GM23338 (cell line): Measurements from ENCODE around the gene B3GALT5. TPM values are rescaled to one million over a fixed set of nuclear protein-coding genes. Genes with fewer than 3 reads are reported as not detected.
A peak's percentile ranks its signal among the peaks of the same experiment; 100 is the strongest.

Experiments
- ATAC-seq: fragments of 200-7000 bp; cut with Tn5 transposase; 3 replicates; pipeline ENCODE4 v1.9.1; 2020
- DNase-seq: peaks from one replicate; pipeline ENCODE4 v3.0.0-alpha.2; 2015; ENCODE audit warnings: low spot score
- H2AFZ ChIP-seq: fragments of 200-600 bp; sonication (generic); 2 replicates; pipeline ENCODE4 v1.8.0; 2016; ENCODE audit warnings: antibody characterized with exemption, mild to moderate bottlenecking, moderate library complexity
- H3F3A ChIP-seq: fragments of 200-600 bp; sonication (generic); replicated peaks from 2 replicates; pipeline ENCODE4 v1.8.0; 2017; ENCODE audit warnings: antibody characterized with exemption, mixed run types, low read depth
- H3K27ac ChIP-seq: fragments of 200-600 bp; sonication (generic); 2 replicates; pipeline ENCODE4 v1.6.1; 2016; ENCODE audit warnings: low read depth
- H3K27me3 ChIP-seq: fragments of 200-600 bp; sonication (generic); 2 replicates; pipeline ENCODE4 v1.8.0; 2016; ENCODE audit warnings: mild to moderate bottlenecking, mixed run types, moderate library complexity; ENCODE audit not compliant: insufficient read depth
- H3K36me3 ChIP-seq: fragments of 200-600 bp; sonication (generic); 2 replicates; pipeline ENCODE4 v1.8.0; 2016; ENCODE audit warnings: mild to moderate bottlenecking; ENCODE audit not compliant: insufficient read depth
- H3K4me1 ChIP-seq: fragments of 200-600 bp; sonication (generic); 2 replicates; pipeline ENCODE4 v1.8.0; 2016; ENCODE audit warnings: mild to moderate bottlenecking, moderate library complexity; ENCODE audit not compliant: insufficient read depth
- H3K4me2 ChIP-seq: fragments of 200-600 bp; sonication (generic); 2 replicates; pipeline ENCODE4 v1.7.1; 2017; ENCODE audit warnings: mixed run types
- H3K4me3 ChIP-seq: fragments of 200-600 bp; sonication (generic); 2 replicates; pipeline ENCODE4 v1.6.1; 2016; ENCODE audit warnings: mixed run types
- H3K79me2 ChIP-seq: fragments of 200-600 bp; sonication (generic); replicated peaks from 2 replicates; pipeline ENCODE4 v1.8.0; 2017; ENCODE audit warnings: mild to moderate bottlenecking; ENCODE audit not compliant: insufficient read depth
- H3K9me2 ChIP-seq: fragments of 200-600 bp; sonication (generic); 2 replicates; pipeline ENCODE4 v1.8.0; 2017; ENCODE audit not compliant: insufficient read depth
- H4K20me1 ChIP-seq: fragments of 200-600 bp; sonication (generic); replicated peaks from 2 replicates; pipeline ENCODE4 v1.8.0; 2017; ENCODE audit warnings: mild to moderate bottlenecking; ENCODE audit not compliant: insufficient read depth
- H3K27ac Mint-ChIP-seq: 2 replicates; pipeline ENCODE4 v1.8.0; 2020; ENCODE audit warnings: inconsistent platforms, mild to moderate bottlenecking, moderate library complexity, mixed read lengths
- H3K27me3 Mint-ChIP-seq: 3 replicates; pipeline ENCODE4 v1.8.0; 2022; ENCODE audit warnings: low read depth, mild to moderate bottlenecking, moderate library complexity, mixed read lengths, inconsistent platforms; ENCODE audit not compliant: insufficient read depth, poor library complexity
- H3K36me3 Mint-ChIP-seq: 3 replicates; pipeline ENCODE4 v1.8.0; 2021; ENCODE audit warnings: low read depth, mild to moderate bottlenecking, inconsistent platforms, moderate library complexity, mixed read lengths
- H3K4me1 Mint-ChIP-seq: 3 replicates; pipeline ENCODE4 v1.8.0; 2020; ENCODE audit warnings: mild to moderate bottlenecking, inconsistent platforms, mixed read lengths
- H3K4me3 Mint-ChIP-seq: 3 replicates; pipeline ENCODE4 v1.8.0; 2021; ENCODE audit warnings: moderate library complexity, mild to moderate bottlenecking, inconsistent platforms, mixed read lengths
- H3K9me3 Mint-ChIP-seq: 3 replicates; pipeline ENCODE4 v1.8.0; 2020; ENCODE audit warnings: moderate library complexity, mild to moderate bottlenecking, inconsistent platforms, mixed read lengths
- CREB1 ChIP-seq: fragments of 250-450 bp; sonication (Bioruptor Pico); IDR thresholded peaks from 2 replicates; pipeline ENCODE4 v1.5.0; 2020; ENCODE audit warnings: low read depth, mild to moderate bottlenecking, moderate library complexity
- JUNB ChIP-seq: IDR thresholded peaks from one replicate; pipeline ENCODE4 v1.6.1; 2016; ENCODE audit warnings: antibody characterized with exemption; ENCODE audit not compliant: unreplicated experiment
- NANOG ChIP-seq: IDR thresholded peaks from 2 replicates; pipeline ENCODE4 v1.6.1; 2016; ENCODE audit warnings: antibody characterized with exemption, borderline replicate concordance
- REST ChIP-seq: IDR thresholded peaks from one replicate; pipeline ENCODE4 v1.6.1; 2018; ENCODE audit warnings: antibody characterized with exemption; ENCODE audit not compliant: unreplicated experiment
- ZNF114 ChIP-seq: fragments of 250-450 bp; sonication (Bioruptor Pico); IDR thresholded peaks from 2 replicates; pipeline ENCODE4 v1.5.0; 2020; ENCODE audit warnings: mild to moderate bottlenecking, moderate library complexity
- ZNF331 ChIP-seq: fragments of 250-450 bp; sonication (Bioruptor Pico); IDR thresholded peaks from 2 replicates; pipeline ENCODE4 v1.5.0; 2020; ENCODE audit warnings: low read depth, mild to moderate bottlenecking, moderate library complexity
- polyA plus RNA-seq: library from polyadenylated mRNA; unstranded; fragments of >200 nt; fragmentation: Nextera tagmentation; extraction: Ambion mirVana; gene quantifications from 2 replicates; pipeline ENCODE4 v1.2.1, GENCODE V29; 2016
- total RNA-seq: library from RNA; depleted of rRNA; stranded (reverse); fragments of >200 nt; shearing (Covaris generic); gene quantifications from 2 replicates; pipeline ENCODE4 v1.2.3, GENCODE V29; 2014
- TF ChIP-seq, protein P1 (sequence below): IDR thresholded peaks from 2 replicates; pipeline ENCODE4 v1.6.1; 2016; ENCODE audit warnings: antibody characterized with exemption
- TF ChIP-seq, protein P2 (sequence below): fragments of 250-450 bp; sonication (Bioruptor Pico); IDR thresholded peaks from 2 replicates; pipeline ENCODE4 v1.5.0; 2020; ENCODE audit warnings: mild to moderate bottlenecking, moderate library complexity

Gene B3GALT5
- total and polyA plus RNA-seq, 2 experiments from 2014 or later, result 6.2 to 37.5 TPM

GRCh38 chr21:39658066-39658465 is 45.3 kb downstream of the B3GALT5 start:
- no peaks in the 10 kb centered on the region for H3K9me3 Mint-ChIP-seq
- Histone ChIP-seq H3K36me3 (peaks cover 15% of the 10 kb centered on the region), H4K20me1 (peaks cover 3% of the 10 kb centered on the region), H3K4me2 (no peak overlapping the region), H3F3A (0 out of 2 replicates have a peak, but pooled peaks cover 4% of the 10 kb centered on the region), H2AFZ (no peak overlapping the region), H3K27ac (peak overlapping the region; percentile 63; the same call in 1 of the 2 replicates), H3K9me2 (no peaks in the 10 kb centered on the region), H3K4me1 (peaks cover 7% of the 10 kb centered on the region; the same call in 1 of the 2 replicates), H3K27me3 (no peaks in the 10 kb centered on the region), H3K4me3 (no peak overlapping the region), H3K79me2 (peaks cover 22% of the 10 kb centered on the region)
- 0 out of 2 replicates have a peak overlapping the region, but pooled peaks have one; percentile 28 for H3K27ac Mint-ChIP-seq
- no peak overlapping the region for H3K4me3 Mint-ChIP-seq
- no peak for ATAC-seq
- peaks cover 10% of the 10 kb centered on the region for H3K4me1 Mint-ChIP-seq
- TF ChIP-seq CREB1 (CRISPR knock-in tag) (no peak), JUNB (no peak)
- peaks cover 80% of the 10 kb centered on the region for H3K36me3 Mint-ChIP-seq
- no peak for DNase-seq
- H3K27me3 Mint-ChIP-seq, result peaks cover 2% of the 10 kb centered on the region

DNA sequence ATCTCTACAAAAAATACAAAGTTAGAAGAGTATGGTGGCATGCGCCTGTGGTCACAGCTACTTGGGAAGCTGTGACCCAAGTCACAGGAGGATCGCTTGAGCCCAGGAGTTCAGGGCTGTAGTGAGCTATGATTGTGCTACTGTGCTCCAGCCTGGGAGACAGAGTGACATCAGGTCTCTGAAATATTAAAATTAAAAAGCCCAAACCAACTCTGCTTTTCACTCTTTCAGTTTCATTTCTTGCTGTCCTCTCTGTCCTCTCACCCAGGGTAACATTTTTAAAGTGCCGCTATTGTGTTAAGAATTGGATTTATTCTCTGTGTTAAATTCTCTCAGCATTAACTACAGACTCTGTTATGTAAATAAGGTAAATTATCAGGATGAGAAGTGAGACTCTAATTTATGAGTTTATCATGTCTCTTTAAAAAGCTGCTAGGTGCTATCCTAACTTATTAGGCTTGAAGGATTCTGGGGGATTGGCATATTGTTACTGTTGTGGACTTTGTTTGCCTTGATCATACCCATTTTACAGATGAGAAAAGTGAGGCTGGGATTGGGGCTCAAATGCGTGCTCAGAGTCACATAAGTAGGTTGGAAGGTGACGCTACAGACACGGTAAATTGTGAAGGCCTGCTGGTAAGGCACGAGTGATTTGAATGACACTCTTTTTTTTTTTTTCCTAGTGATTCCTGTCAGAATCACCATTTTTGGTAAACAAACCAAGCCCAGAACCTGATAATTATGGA is 46.5 kb downstream of the B3GALT5 start:
- no peak overlapping the region; the same call in 1 of the 2 replicates for H3K27ac Mint-ChIP-seq
- Histone ChIP-seq H3K4me2 (no peak overlapping the region), H3K27ac (peak overlapping the region; percentile 59; the same call in 1 of the 2 replicates)
- TF ChIP-seq JUNB (no peak), CREB1 (CRISPR knock-in tag) (no peak), NANOG (no peak), REST (no peak), ZNF114 (CRISPR knock-in tag) (no peak), ZNF331 (CRISPR knock-in tag) (no peak)
- TF ChIP-seq, protein P1, sequence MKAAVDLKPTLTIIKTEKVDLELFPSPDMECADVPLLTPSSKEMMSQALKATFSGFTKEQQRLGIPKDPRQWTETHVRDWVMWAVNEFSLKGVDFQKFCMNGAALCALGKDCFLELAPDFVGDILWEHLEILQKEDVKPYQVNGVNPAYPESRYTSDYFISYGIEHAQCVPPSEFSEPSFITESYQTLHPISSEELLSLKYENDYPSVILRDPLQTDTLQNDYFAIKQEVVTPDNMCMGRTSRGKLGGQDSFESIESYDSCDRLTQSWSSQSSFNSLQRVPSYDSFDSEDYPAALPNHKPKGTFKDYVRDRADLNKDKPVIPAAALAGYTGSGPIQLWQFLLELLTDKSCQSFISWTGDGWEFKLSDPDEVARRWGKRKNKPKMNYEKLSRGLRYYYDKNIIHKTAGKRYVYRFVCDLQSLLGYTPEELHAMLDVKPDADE, result no peak
- TF ChIP-seq, protein P2, sequence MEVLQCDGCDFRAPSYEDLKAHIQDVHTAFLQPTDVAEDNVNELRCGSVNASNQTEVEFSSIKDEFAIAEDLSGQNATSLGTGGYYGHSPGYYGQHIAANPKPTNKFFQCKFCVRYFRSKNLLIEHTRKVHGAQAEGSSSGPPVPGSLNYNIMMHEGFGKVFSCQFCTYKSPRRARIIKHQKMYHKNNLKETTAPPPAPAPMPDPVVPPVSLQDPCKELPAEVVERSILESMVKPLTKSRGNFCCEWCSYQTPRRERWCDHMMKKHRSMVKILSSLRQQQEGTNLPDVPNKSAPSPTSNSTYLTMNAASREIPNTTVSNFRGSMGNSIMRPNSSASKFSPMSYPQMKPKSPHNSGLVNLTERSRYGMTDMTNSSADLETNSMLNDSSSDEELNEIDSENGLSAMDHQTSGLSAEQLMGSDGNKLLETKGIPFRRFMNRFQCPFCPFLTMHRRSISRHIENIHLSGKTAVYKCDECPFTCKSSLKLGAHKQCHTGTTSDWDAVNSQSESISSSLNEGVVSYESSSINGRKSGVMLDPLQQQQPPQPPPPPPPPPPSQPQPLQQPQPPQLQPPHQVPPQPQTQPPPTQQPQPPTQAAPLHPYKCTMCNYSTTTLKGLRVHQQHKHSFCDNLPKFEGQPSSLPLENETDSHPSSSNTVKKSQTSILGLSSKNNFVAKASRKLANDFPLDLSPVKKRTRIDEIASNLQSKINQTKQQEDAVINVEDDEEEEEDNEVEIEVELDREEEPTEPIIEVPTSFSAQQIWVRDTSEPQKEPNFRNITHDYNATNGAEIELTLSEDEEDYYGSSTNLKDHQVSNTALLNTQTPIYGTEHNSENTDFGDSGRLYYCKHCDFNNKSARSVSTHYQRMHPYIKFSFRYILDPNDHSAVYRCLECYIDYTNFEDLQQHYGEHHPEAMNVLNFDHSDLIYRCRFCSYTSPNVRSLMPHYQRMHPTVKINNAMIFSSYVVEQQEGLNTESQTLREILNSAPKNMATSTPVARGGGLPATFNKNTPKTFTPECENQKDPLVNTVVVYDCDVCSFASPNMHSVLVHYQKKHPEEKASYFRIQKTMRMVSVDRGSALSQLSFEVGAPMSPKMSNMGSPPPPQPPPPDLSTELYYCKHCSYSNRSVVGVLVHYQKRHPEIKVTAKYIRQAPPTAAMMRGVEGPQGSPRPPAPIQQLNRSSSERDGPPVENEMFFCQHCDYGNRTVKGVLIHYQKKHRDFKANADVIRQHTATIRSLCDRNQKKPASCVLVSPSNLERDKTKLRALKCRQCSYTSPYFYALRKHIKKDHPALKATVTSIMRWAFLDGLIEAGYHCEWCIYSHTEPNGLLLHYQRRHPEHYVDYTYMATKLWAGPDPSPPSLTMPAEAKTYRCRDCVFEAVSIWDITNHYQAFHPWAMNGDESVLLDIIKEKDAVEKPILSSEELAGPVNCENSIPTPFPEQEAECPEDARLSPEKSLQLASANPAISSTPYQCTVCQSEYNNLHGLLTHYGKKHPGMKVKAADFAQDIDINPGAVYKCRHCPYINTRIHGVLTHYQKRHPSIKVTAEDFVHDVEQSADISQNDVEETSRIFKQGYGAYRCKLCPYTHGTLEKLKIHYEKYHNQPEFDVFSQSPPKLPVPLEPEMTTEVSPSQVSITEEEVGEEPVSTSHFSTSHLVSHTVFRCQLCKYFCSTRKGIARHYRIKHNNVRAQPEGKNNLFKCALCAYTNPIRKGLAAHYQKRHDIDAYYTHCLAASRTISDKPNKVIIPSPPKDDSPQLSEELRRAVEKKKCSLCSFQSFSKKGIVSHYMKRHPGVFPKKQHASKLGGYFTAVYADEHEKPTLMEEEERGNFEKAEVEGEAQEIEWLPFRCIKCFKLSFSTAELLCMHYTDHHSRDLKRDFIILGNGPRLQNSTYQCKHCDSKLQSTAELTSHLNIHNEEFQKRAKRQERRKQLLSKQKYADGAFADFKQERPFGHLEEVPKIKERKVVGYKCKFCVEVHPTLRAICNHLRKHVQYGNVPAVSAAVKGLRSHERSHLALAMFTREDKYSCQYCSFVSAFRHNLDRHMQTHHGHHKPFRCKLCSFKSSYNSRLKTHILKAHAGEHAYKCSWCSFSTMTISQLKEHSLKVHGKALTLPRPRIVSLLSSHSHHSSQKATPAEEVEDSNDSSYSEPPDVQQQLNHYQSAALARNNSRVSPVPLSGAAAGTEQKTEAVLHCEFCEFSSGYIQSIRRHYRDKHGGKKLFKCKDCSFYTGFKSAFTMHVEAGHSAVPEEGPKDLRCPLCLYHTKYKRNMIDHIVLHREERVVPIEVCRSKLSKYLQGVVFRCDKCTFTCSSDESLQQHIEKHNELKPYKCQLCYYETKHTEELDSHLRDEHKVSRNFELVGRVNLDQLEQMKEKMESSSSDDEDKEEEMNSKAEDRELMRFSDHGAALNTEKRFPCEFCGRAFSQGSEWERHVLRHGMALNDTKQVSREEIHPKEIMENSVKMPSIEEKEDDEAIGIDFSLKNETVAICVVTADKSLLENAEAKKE (CRISPR knock-in tag), result no peak

More for the DNA sequence above, 46.5 kb downstream of the B3GALT5 start:
- DNase-seq (no peak), ATAC-seq (no peak)
- H3K27me3 ChIP-seq, result no peaks in the 10 kb centered on the region
- Mint-ChIP-seq H3K9me3 (no peaks in the 10 kb centered on the region), H3K27me3 (peaks cover 3% of the 10 kb centered on the region), H3K4me1 (peaks cover 15% of the 10 kb centered on the region), H3K36me3 (peaks cover 79% of the 10 kb centered on the region), H3K4me3 (no peak overlapping the region)
- H3F3A ChIP-seq, result 0 out of 2 replicates have a peak, but pooled peaks cover 4% of the 10 kb centered on the region
- no peak overlapping the region for H2AFZ ChIP-seq
- H3K4me1 ChIP-seq, result peaks cover 7% of the 10 kb centered on the region; the same call in 1 of the 2 replicates
- no peaks in the 10 kb centered on the region for H3K9me2 ChIP-seq
- H3K79me2 ChIP-seq, result peaks cover 20% of the 10 kb centered on the region
- peaks cover 21% of the 10 kb centered on the region for H3K36me3 ChIP-seq
- no peak overlapping the region for H3K4me3 ChIP-seq
- H4K20me1 ChIP-seq, result peaks cover 3% of the 10 kb centered on the region
